HepG2 (cell line): ENCODE results near the gene ANKZF1. TPM values are rescaled to one million over a fixed set of nuclear protein-coding genes. Genes with fewer than 3 reads are reported as not detected.

Experiments
- EP300 ChIP-seq, 3 experiments: sonication (generic) in 1 of 3; formaldehyde crosslinking in 1 of 3; IDR thresholded peaks; 2 replicates each; pipeline versions ENCODE4 v1.5.1 to v1.6.1; 2011 to 2020; ENCODE audit warnings: low read depth in 2 of 3, low read length in 2 of 3, borderline replicate concordance in 1 of 3, improper control_type of control experiment in 1 of 3, mild to moderate bottlenecking in 1 of 3, missing genetic modification reagents in 1 of 3, moderate library complexity in 1 of 3
- EZH2 ChIP-seq: conservative IDR thresholded peaks from 2 replicates; pipeline ENCODE4 v1.6.1; 2012; ENCODE audit warnings: mild to moderate bottlenecking, low read depth, low read length, moderate library complexity
- HNRNPLL ChIP-seq: fragments of 200-400 bp; formaldehyde crosslinking; IDR thresholded peaks from 2 replicates; pipeline ENCODE4 v1.6.1; 2017; ENCODE audit warnings: mild to moderate bottlenecking, low read depth, low read length; ENCODE audit not compliant: poor library complexity, severe bottlenecking
- KDM2A ChIP-seq: sonication (generic); formaldehyde crosslinking; IDR thresholded peaks from 2 replicates; pipeline ENCODE4 v1.4.0; 2020; ENCODE audit warnings: low read depth, missing genetic modification reagents, borderline replicate concordance
- NFYC ChIP-seq: IDR thresholded peaks from 2 replicates; pipeline ENCODE4 v1.6.1; 2016; ENCODE audit warnings: missing genetic modification reagents, missing compliant biosample characterization
- POLR2AphosphoS5 ChIP-seq: IDR thresholded peaks from 2 replicates; pipeline ENCODE4 v1.6.1; 2012; ENCODE audit warnings: low read depth, low read length
- SMAD9 ChIP-seq: sonication (generic); formaldehyde crosslinking; IDR thresholded peaks from 2 replicates; pipeline ENCODE4 v1.5.1; 2020; ENCODE audit warnings: mild to moderate bottlenecking, missing genetic modification reagents
- SMC3 ChIP-seq: IDR thresholded peaks from 2 replicates; pipeline ENCODE4 v1.6.1; 2011; ENCODE audit warnings: low read length, improper control_type of control experiment
- ZNF740 ChIP-seq: sonication (generic); formaldehyde crosslinking; IDR thresholded peaks from 2 replicates; pipeline ENCODE4 v1.4.0; 2020; ENCODE audit warnings: missing genetic modification reagents
- ZNF816 ChIP-seq: sonication (generic); formaldehyde crosslinking; IDR thresholded peaks from 2 replicates; pipeline ENCODE4 v1.8.0; 2022; ENCODE audit warnings: missing genetic modification reagents, mild to moderate bottlenecking, borderline replicate concordance
- polyA plus RNA-seq, 8 experiments: library from polyadenylated mRNA; depleted of rRNA in 3 of 8; stranded (reverse) in 7 of 8; unstranded in 1 of 8; fragments of >200 nt; fragmentation: Illumina TruSeq in 4 of 8; extraction: Trizol in 4 of 8; gene quantifications; 2 replicates each; pipeline versions ENCODE4 v1.2.1 to v1.2.3, GENCODE V29; 2011 to 2016; ENCODE audit warnings: low read depth in 4 of 8, missing spikeins in 1 of 8, mixed read lengths in 1 of 8; ENCODE audit not compliant: insufficient read depth in 1 of 8
- total RNA-seq, 5 experiments: library from RNA; depleted of rRNA; stranded (reverse); fragments of >200 nt; fragmentation: Illumina TruSeq; extraction: Trizol; gene quantifications; 2 replicates each; pipeline ENCODE4 v1.2.3, GENCODE V29; 2016; ENCODE audit warnings: low read depth in 1 of 5
- TF ChIP-seq, protein P1 (sequence below): sonication (generic); formaldehyde crosslinking; IDR thresholded peaks from 2 replicates; pipeline ENCODE4 v1.5.0; 2020; ENCODE audit warnings: mild to moderate bottlenecking, missing genetic modification reagents, borderline replicate concordance
- TF ChIP-seq, protein P2 (sequence below): IDR thresholded peaks from 2 replicates; pipeline ENCODE4 v1.6.1; 2016; ENCODE audit warnings: low read depth, control low read depth
- TF ChIP-seq, protein P3 (sequence below): IDR thresholded peaks from 2 replicates; pipeline ENCODE4 v1.6.1; 2016; ENCODE audit warnings: low read depth, borderline replicate concordance

ANKZF1 gene
- total and polyA plus RNA-seq, 2 of the 13 experiments (the other 11 are each of a cell fraction or from before 2014, with no cell fraction given): 25.3 to 128 TPM

DNA sequence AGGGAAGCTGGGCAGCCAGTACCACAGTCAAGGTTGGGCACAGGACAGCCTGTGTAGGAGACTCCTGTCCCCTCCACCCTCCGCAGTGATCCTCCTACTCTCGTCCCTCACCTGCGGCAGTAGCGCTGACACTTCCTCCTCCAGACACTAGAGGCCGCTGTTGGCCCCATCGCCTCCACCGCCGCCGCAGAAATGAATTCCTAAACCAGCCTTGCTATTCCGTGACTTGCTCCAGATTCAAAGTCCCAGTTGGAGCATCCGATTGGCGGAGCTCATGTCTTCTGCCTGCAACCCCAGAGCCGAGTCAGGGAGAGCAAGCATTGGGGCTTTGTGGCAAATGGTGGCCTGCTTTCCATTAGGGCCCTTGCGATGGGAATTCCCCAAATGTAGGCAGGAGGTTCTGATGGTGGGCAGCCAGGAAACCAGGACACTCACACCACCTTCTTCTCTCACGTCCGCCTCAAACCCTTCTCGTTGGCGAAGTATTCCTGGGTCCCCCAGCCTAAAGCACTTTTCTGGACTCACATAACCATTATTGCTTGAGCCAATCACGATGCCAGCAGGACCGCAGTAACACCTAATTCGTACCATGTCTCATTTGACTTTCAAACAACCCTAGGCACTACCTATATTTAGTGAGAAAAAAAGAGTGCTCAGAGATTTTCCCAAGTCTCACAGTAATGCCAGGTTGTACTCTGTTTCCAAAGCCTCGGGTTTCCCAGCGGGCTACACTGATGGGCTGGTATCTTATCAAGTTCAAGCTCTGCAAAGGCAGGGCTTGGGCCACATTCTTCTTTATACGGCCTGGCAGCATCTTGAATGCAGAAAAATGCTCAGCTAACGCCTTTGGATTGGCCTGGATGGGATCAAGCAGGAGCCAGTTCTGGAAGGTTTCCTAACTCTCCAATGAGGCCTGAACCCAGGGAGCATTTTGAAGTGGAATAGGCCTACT, 48.4 kb downstream of the ANKZF1 start (continued):
- TF ChIP-seq, protein P1, sequence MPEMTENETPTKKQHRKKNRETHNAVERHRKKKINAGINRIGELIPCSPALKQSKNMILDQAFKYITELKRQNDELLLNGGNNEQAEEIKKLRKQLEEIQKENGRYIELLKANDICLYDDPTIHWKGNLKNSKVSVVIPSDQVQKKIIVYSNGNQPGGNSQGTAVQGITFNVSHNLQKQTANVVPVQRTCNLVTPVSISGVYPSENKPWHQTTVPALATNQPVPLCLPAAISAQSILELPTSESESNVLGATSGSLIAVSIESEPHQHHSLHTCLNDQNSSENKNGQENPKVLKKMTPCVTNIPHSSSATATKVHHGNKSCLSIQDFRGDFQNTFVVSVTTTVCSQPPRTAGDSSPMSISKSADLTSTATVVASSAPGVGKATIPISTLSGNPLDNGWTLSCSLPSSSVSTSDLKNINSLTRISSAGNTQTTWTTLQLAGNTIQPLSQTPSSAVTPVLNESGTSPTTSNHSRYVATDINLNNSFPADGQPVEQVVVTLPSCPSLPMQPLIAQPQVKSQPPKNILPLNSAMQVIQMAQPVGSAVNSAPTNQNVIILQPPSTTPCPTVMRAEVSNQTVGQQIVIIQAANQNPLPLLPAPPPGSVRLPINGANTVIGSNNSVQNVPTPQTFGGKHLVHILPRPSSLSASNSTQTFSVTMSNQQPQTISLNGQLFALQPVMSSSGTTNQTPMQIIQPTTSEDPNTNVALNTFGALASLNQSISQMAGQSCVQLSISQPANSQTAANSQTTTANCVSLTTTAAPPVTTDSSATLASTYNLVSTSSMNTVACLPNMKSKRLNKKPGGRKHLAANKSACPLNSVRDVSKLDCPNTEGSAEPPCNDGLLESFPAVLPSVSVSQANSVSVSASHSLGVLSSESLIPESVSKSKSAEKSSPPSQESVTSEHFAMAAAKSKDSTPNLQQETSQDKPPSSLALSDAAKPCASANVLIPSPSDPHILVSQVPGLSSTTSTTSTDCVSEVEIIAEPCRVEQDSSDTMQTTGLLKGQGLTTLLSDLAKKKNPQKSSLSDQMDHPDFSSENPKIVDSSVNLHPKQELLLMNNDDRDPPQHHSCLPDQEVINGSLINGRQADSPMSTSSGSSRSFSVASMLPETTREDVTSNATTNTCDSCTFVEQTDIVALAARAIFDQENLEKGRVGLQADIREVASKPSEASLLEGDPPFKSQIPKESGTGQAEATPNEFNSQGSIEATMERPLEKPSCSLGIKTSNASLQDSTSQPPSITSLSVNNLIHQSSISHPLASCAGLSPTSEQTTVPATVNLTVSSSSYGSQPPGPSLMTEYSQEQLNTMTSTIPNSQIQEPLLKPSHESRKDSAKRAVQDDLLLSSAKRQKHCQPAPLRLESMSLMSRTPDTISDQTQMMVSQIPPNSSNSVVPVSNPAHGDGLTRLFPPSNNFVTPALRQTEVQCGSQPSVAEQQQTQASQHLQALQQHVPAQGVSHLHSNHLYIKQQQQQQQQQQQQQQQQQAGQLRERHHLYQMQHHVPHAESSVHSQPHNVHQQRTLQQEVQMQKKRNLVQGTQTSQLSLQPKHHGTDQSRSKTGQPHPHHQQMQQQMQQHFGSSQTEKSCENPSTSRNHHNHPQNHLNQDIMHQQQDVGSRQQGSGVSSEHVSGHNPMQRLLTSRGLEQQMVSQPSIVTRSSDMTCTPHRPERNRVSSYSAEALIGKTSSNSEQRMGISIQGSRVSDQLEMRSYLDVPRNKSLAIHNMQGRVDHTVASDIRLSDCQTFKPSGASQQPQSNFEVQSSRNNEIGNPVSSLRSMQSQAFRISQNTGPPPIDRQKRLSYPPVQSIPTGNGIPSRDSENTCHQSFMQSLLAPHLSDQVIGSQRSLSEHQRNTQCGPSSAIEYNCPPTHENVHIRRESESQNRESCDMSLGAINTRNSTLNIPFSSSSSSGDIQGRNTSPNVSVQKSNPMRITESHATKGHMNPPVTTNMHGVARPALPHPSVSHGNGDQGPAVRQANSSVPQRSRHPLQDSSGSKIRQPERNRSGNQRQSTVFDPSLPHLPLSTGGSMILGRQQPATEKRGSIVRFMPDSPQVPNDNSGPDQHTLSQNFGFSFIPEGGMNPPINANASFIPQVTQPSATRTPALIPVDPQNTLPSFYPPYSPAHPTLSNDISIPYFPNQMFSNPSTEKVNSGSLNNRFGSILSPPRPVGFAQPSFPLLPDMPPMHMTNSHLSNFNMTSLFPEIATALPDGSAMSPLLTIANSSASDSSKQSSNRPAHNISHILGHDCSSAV (CRISPR knock-in tag): no peak
- TF ChIP-seq, protein P2, sequence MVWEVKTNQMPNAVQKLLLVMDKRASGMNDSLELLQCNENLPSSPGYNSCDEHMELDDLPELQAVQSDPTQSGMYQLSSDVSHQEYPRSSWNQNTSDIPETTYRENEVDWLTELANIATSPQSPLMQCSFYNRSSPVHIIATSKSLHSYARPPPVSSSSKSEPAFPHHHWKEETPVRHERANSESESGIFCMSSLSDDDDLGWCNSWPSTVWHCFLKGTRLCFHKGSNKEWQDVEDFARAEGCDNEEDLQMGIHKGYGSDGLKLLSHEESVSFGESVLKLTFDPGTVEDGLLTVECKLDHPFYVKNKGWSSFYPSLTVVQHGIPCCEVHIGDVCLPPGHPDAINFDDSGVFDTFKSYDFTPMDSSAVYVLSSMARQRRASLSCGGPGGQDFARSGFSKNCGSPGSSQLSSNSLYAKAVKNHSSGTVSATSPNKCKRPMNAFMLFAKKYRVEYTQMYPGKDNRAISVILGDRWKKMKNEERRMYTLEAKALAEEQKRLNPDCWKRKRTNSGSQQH: 0 out of 2 replicates have a peak, but pooled peaks have one; percentile 47
- TF ChIP-seq KDM2A: peak; percentile 91
- TF ChIP-seq EZH2: peak; percentile 69; the same call in 1 of the 2 replicates
- 0 out of 2 replicates have a peak, but pooled peaks have one; percentile 57 for TF ChIP-seq SMAD9 (CRISPR knock-in tag)
- no peak for TF ChIP-seq POLR2AphosphoS5
- TF ChIP-seq ZNF740 (CRISPR knock-in tag): no peak
- peak; percentile 52 for TF ChIP-seq SMC3
- TF ChIP-seq EP300 (IDR thresholded peaks at IDR 0.05; ENCODE audit: low read depth in 2 of 2, low read length in 2 of 2): no peak
- TF ChIP-seq EP300 (CRISPR knock-in tag; IDR thresholded peaks at IDR 0.05; ENCODE audit: borderline replicate concordance): no peak
- TF ChIP-seq, protein P3, sequence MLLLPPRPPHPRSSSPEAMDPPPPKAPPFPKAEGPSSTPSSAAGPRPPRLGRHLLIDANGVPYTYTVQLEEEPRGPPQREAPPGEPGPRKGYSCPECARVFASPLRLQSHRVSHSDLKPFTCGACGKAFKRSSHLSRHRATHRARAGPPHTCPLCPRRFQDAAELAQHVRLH (CRISPR knock-in tag): peak; percentile 72; the same call in 1 of the 2 replicates
- peak; percentile 56 for TF ChIP-seq NFYC (CRISPR knock-in tag)
- TF ChIP-seq ZNF816: no peak
- peak; percentile 96 for TF ChIP-seq HNRNPLL
